ENCODE measurements around the gene MAST2. TPM values are rescaled to one million over a fixed set of nuclear protein-coding genes. Genes with fewer than 3 reads are reported as not detected.
"Not testable (repeated sequence)": the region's sequence is repeated elsewhere in the genome, so short reads cannot be mapped to it uniquely, and the experiment has no call there.

Gene MAST2
- total RNA-seq, 1 experiment from 2014 or later = 36.2 TPM

- no TSS peak for BruUV-seq (replicated peaks)
- DNase-seq = no peak
- no peak overlapping the region for H3K4me3 Mint-ChIP-seq (ENCODE audit: low read depth, unreplicated experiment)
- H3K36me3 Mint-ChIP-seq (ENCODE audit: insufficient read depth, unreplicated experiment) = no peaks in the 10 kb centered on the region
- no peaks in the 10 kb centered on the region for H3K4me1 Mint-ChIP-seq (ENCODE audit: low read depth, unreplicated experiment)
- intact Hi-C loops (cut with micrococcal nuclease; ENCODE audit: unreplicated experiment) = no loop called here
- no peak for TF ChIP-seq CTCF (IDR thresholded peaks at IDR 0.05; ENCODE audit: unreplicated experiment)
- H3K9me3 Mint-ChIP-seq (ENCODE audit: low read depth, unreplicated experiment) = no peaks in the 10 kb centered on the region
- CTCF ChIA-PET = no interaction called here
- H3K27ac Mint-ChIP-seq (ENCODE audit: unreplicated experiment) = no peak overlapping the region
- no peaks in the 10 kb centered on the region for H3K27me3 Mint-ChIP-seq (ENCODE audit: unreplicated experiment)
Measured at GRCh38 chr1:45857101-45857700, 53.8 kb downstream of the MAST2 start.

- H3K4me1 Mint-ChIP-seq (ENCODE audit: low read depth, unreplicated experiment); DNase-seq; intact Hi-C loops (cut with micrococcal nuclease; ENCODE audit: unreplicated experiment); BruUV-seq (replicated peaks); H3K4me3 Mint-ChIP-seq (ENCODE audit: low read depth, unreplicated experiment); H3K27ac Mint-ChIP-seq (ENCODE audit: unreplicated experiment); CTCF ChIA-PET; H3K36me3 Mint-ChIP-seq (ENCODE audit: insufficient read depth, unreplicated experiment); H3K27me3 Mint-ChIP-seq (ENCODE audit: unreplicated experiment); H3K9me3 Mint-ChIP-seq (ENCODE audit: low read depth, unreplicated experiment): not testable (repeated sequence)
Measured at GRCh38 chr1:45857755-45858492, 54.5 kb downstream of the MAST2 start.

GRCh38 chr1:45859221-45859620 is 55.8 kb downstream of the MAST2 start:
- CTCF ChIA-PET = no interaction called here
- intact Hi-C loops (cut with micrococcal nuclease; ENCODE audit: unreplicated experiment) = no loop called here
- Mint-ChIP-seq H3K4me3 (ENCODE audit: low read depth, unreplicated experiment) (no peak overlapping the region), H3K27me3 (ENCODE audit: unreplicated experiment) (no peaks in the 10 kb centered on the region), H3K36me3 (ENCODE audit: insufficient read depth, unreplicated experiment) (no peaks in the 10 kb centered on the region), H3K9me3 (ENCODE audit: low read depth, unreplicated experiment) (no peaks in the 10 kb centered on the region), H3K4me1 (ENCODE audit: low read depth, unreplicated experiment) (no peaks in the 10 kb centered on the region), H3K27ac (ENCODE audit: unreplicated experiment) (no peak overlapping the region)
- no peak for TF ChIP-seq CTCF (IDR thresholded peaks at IDR 0.05; ENCODE audit: unreplicated experiment)
- no peak for DNase-seq
- no TSS peak for BruUV-seq (replicated peaks)

- Mint-ChIP-seq H3K36me3 (ENCODE audit: insufficient read depth, unreplicated experiment) (no peaks in the 10 kb centered on the region), H3K27ac (ENCODE audit: unreplicated experiment) (no peak overlapping the region), H3K9me3 (ENCODE audit: low read depth, unreplicated experiment) (no peaks in the 10 kb centered on the region), H3K4me1 (ENCODE audit: low read depth, unreplicated experiment) (no peaks in the 10 kb centered on the region), H3K27me3 (ENCODE audit: unreplicated experiment) (no peaks in the 10 kb centered on the region), H3K4me3 (ENCODE audit: low read depth, unreplicated experiment) (no peak overlapping the region)
- CTCF ChIA-PET = interaction anchor here (0.8 kb wide), 1 partner anchor 16 kb away, joined by 3 read pairs; no protein-coding TSS in a partner anchor
- no TSS peak for BruUV-seq (replicated peaks)
- DNase-seq = no peak
- intact Hi-C loops (cut with micrococcal nuclease; ENCODE audit: unreplicated experiment) = no loop called here
- no peak for TF ChIP-seq CTCF (IDR thresholded peaks at IDR 0.05; ENCODE audit: unreplicated experiment)
Measured at GRCh38 chr1:45862008-45862407, 58.6 kb downstream of the MAST2 start.

- TF ChIP-seq CTCF (IDR thresholded peaks at IDR 0.05; ENCODE audit: unreplicated experiment) = no peak
- Mint-ChIP-seq H3K27ac (ENCODE audit: unreplicated experiment) (no peak overlapping the region), H3K27me3 (ENCODE audit: unreplicated experiment) (no peaks in the 10 kb centered on the region), H3K9me3 (ENCODE audit: low read depth, unreplicated experiment) (no peaks in the 10 kb centered on the region), H3K4me1 (ENCODE audit: low read depth, unreplicated experiment) (no peaks in the 10 kb centered on the region), H3K36me3 (ENCODE audit: insufficient read depth, unreplicated experiment) (no peaks in the 10 kb centered on the region), H3K4me3 (ENCODE audit: low read depth, unreplicated experiment) (no peak overlapping the region)
- CTCF ChIA-PET = no interaction called here
- no TSS peak for BruUV-seq (replicated peaks)
- intact Hi-C loops (cut with micrococcal nuclease; ENCODE audit: unreplicated experiment) = no loop called here
- DNase-seq = no peak
Measured at GRCh38 chr1:45863218-45863617, 59.8 kb downstream of the MAST2 start.

Measured in Calu3 (cell line).